Measurements from ENCODE around the gene PPP1CB. TPM values are rescaled to one million over a fixed set of nuclear protein-coding genes. Genes with fewer than 3 reads are reported as not detected.
"Not testable (repeated sequence)": the region's sequence is repeated elsewhere in the genome, so short reads cannot be mapped to it uniquely, and the experiment has no call there.

Gene PPP1CB
- polyA plus RNA-seq, 1 donor, result 178 TPM

DNA sequence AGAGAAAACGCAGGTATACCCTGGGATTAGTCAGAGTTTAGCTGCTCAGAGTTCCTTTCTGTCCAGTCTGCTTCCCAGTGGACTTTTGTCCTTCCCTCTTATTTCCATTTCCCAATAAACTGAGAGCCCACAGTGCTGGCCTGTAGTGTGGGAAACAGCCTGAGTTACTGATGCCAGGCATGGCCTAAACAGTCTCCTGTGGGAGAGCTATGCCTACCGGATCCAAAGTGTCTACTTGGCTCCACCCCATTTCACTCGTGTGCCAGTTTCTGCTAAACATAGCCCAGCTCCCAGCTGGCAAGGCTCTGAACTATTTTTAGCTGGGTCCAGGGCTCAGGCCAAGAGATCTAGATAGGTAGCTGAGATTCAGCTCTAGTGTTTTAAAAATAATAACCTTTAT is 15.6 kb upstream of the PPP1CB start:
- Histone ChIP-seq H3K4me1 (ENCODE audit: control insufficient read depth, insufficient read depth, low read length) (no peaks in the 10 kb centered on the region), H3K27ac (ENCODE audit: low read length) (no peak overlapping the region), H3K27me3 (ENCODE audit: control insufficient read depth, insufficient read depth, low read length) (no peaks in the 10 kb centered on the region), H3K4me3 (ENCODE audit: low read length) (no peak overlapping the region), H3K9me3 (ENCODE audit: control insufficient read depth, low read depth, low read length) (peaks cover 12% of the 10 kb centered on the region), H3K36me3 (ENCODE audit: control insufficient read depth, insufficient read depth, low read length) (no peaks in the 10 kb centered on the region)
- DNase-seq, result peak in 1 of 2 donors; percentile 11
- WGBS (ENCODE audit: insufficient coverage, low lambda C conversion rate), result no CpG with 5 or more reads among the region's 3 CpGs

DNA sequence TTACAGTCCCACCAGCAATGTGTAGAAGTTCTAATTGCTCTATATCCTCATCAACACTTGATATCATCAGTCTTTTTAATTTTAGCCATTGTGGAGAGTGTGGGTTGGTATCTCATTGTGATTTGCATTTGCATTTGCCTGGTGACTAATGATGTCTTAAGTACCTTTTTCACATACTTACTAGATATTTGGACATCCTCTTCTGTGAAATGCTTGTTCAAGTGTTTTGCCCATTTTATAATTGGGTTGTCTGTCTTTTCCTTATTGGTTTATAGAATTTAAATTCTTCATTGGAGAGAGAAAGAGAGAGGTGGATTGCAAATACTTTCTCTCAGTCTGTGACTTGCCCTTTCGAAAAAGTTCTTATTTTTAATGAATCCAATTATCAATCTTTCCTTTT is 14.0 kb upstream of the PPP1CB start:
- no peak overlapping the region for H3K27ac ChIP-seq (ENCODE audit: low read length)
- H3K27me3 ChIP-seq (ENCODE audit: control insufficient read depth, insufficient read depth, low read length), result no peaks in the 10 kb centered on the region
- peaks cover 12% of the 10 kb centered on the region for H3K9me3 ChIP-seq (ENCODE audit: control insufficient read depth, low read depth, low read length)
- no peak overlapping the region for H3K4me3 ChIP-seq (ENCODE audit: low read length)
- no peaks in the 10 kb centered on the region for H3K4me1 ChIP-seq (ENCODE audit: control insufficient read depth, insufficient read depth, low read length)
- no peaks in the 10 kb centered on the region for H3K36me3 ChIP-seq (ENCODE audit: control insufficient read depth, insufficient read depth, low read length)
- DNase-seq, result no peak
- no CpG with 5 or more reads among the region's 1 CpG for WGBS (ENCODE audit: insufficient coverage, low lambda C conversion rate)

- H3K4me1 ChIP-seq (ENCODE audit: control insufficient read depth, insufficient read depth, low read length); H3K4me3 ChIP-seq (ENCODE audit: low read length); H3K27me3 ChIP-seq (ENCODE audit: control insufficient read depth, insufficient read depth, low read length); H3K27ac ChIP-seq (ENCODE audit: low read length); H3K36me3 ChIP-seq (ENCODE audit: control insufficient read depth, insufficient read depth, low read length); DNase-seq: not testable (repeated sequence)
- WGBS (ENCODE audit: insufficient coverage, low lambda C conversion rate), result no CpG with 5 or more reads among the region's 6 CpGs
- peaks cover 12% of the 10 kb centered on the region for H3K9me3 ChIP-seq (ENCODE audit: control insufficient read depth, low read depth, low read length)
Observed at GRCh38 chr2:28742619-28743018, 9.0 kb upstream of the PPP1CB start.

DNA sequence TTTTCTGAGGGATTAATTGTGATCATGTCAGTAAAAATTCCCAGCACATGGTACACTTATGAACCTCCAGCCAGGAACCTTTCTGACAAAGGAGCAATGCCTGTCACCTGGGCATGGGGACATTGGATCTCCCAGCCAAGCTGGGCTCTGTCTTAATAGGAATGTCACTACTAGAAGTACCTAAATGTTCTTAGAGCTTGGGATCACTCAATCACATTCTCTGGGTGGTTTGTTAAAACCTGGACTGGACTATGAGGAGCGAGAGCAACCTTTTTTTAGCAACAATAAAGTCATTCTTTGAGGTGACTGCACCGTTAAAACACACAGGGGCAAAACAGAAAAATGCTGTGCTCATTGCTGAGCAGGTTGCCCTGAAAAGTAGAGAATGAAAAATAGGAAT is 6.4 kb upstream of the PPP1CB start:
- H3K9me3 ChIP-seq (ENCODE audit: control insufficient read depth, low read depth, low read length), result no peaks in the 10 kb centered on the region
- no peak for DNase-seq
- H3K4me1 ChIP-seq (ENCODE audit: control insufficient read depth, insufficient read depth, low read length), result peaks cover 21% of the 10 kb centered on the region
- WGBS (ENCODE audit: insufficient coverage, low lambda C conversion rate), result no CpG with 5 or more reads among the region's 2 CpGs
- H3K27me3 ChIP-seq (ENCODE audit: control insufficient read depth, insufficient read depth, low read length), result no peaks in the 10 kb centered on the region
- H3K4me3 ChIP-seq (ENCODE audit: low read length), result no peak overlapping the region
- no peaks in the 10 kb centered on the region for H3K36me3 ChIP-seq (ENCODE audit: control insufficient read depth, insufficient read depth, low read length)
- H3K27ac ChIP-seq (ENCODE audit: low read length), result no peak overlapping the region

DNA sequence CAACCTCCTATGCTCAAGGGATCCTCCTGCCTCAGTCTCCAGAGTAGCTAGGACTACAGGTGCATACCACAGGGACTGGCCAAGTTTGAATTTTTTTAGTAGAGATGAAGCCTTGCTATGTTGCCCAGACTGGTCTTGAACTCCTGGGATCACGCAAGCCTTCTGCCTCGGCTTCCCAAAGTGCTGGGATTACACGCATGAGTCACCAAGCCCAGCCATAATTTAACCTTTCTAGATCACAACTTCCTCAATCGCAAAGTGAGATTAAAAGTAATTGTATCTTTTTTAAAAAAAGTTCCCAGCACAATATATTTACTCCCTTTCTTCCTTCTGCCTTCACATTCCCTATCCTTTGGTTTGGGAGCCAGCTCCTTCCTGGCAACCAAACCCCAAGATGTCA is 5.8 kb upstream of the PPP1CB start:
- Histone ChIP-seq H3K4me3 (ENCODE audit: low read length) (no peak overlapping the region), H3K27ac (ENCODE audit: low read length) (no peak overlapping the region), H3K27me3 (ENCODE audit: control insufficient read depth, insufficient read depth, low read length) (no peaks in the 10 kb centered on the region), H3K9me3 (ENCODE audit: control insufficient read depth, low read depth, low read length) (no peaks in the 10 kb centered on the region), H3K36me3 (ENCODE audit: control insufficient read depth, insufficient read depth, low read length) (no peaks in the 10 kb centered on the region), H3K4me1 (ENCODE audit: control insufficient read depth, insufficient read depth, low read length) (peaks cover 27% of the 10 kb centered on the region)
- no peak for DNase-seq
- no CpG with 5 or more reads among the region's 4 CpGs for WGBS (ENCODE audit: insufficient coverage, low lambda C conversion rate)

GRCh38 chr2:28746429-28747111 is 5.1 kb upstream of the PPP1CB start:
- Histone ChIP-seq H3K36me3 (ENCODE audit: control insufficient read depth, insufficient read depth, low read length) (no peaks in the 10 kb centered on the region), H3K9me3 (ENCODE audit: control insufficient read depth, low read depth, low read length) (no peaks in the 10 kb centered on the region), H3K4me1 (ENCODE audit: control insufficient read depth, insufficient read depth, low read length) (peaks cover 27% of the 10 kb centered on the region), H3K27me3 (ENCODE audit: control insufficient read depth, insufficient read depth, low read length) (no peaks in the 10 kb centered on the region), H3K4me3 (ENCODE audit: low read length) (no peak overlapping the region), H3K27ac (ENCODE audit: low read length) (no peak overlapping the region)
- no peak for DNase-seq
- no CpG with 5 or more reads among the region's 3 CpGs for WGBS (ENCODE audit: insufficient coverage, low lambda C conversion rate)

- Histone ChIP-seq H3K27me3 (ENCODE audit: control insufficient read depth, insufficient read depth, low read length) (no peaks in the 10 kb centered on the region), H3K9me3 (ENCODE audit: control insufficient read depth, low read depth, low read length) (no peaks in the 10 kb centered on the region), H3K36me3 (ENCODE audit: control insufficient read depth, insufficient read depth, low read length) (no peaks in the 10 kb centered on the region), H3K27ac (ENCODE audit: low read length) (peak overlapping the region; percentile 96), H3K4me1 (ENCODE audit: control insufficient read depth, insufficient read depth, low read length) (peaks cover 27% of the 10 kb centered on the region), H3K4me3 (ENCODE audit: low read length) (no peak overlapping the region)
- no CpG with 5 or more reads among the region's 1 CpG for WGBS (ENCODE audit: insufficient coverage, low lambda C conversion rate)
- DNase-seq, result peak in 1 of 2 donors; percentile 64
Observed at GRCh38 chr2:28747714-28748113, 3.9 kb upstream of the PPP1CB start.

DNA sequence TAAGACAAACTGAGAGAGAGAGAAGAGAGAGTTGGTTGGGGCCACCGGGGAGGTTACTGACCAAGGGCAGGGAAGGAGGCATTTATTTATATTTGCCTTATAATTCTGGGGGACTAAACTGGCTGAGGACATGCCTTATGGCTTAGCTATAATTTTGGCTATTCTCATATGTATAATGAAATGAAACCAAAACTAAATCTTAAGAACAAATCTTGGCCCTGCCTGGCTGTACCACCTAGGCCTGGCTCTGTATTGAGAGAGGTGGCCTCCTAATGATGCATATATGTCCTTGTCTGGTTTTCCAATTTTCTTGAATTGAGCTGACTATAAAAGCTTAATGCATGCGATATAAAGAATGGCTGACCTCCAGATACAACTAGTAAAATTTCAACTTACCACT is 3.5 kb upstream of the PPP1CB start:
- no peaks in the 10 kb centered on the region for H3K27me3 ChIP-seq (ENCODE audit: control insufficient read depth, insufficient read depth, low read length)
- H3K27ac ChIP-seq (ENCODE audit: low read length), result peak overlapping the region; percentile 96
- no peak for DNase-seq
- no peak overlapping the region for H3K4me3 ChIP-seq (ENCODE audit: low read length)
- no CpG with 5 or more reads among the region's 2 CpGs for WGBS (ENCODE audit: insufficient coverage, low lambda C conversion rate)
- H3K4me1 ChIP-seq (ENCODE audit: control insufficient read depth, insufficient read depth, low read length), result peaks cover 27% of the 10 kb centered on the region
- H3K36me3 ChIP-seq (ENCODE audit: control insufficient read depth, insufficient read depth, low read length), result no peaks in the 10 kb centered on the region
- H3K9me3 ChIP-seq (ENCODE audit: control insufficient read depth, low read depth, low read length), result no peaks in the 10 kb centered on the region

DNA sequence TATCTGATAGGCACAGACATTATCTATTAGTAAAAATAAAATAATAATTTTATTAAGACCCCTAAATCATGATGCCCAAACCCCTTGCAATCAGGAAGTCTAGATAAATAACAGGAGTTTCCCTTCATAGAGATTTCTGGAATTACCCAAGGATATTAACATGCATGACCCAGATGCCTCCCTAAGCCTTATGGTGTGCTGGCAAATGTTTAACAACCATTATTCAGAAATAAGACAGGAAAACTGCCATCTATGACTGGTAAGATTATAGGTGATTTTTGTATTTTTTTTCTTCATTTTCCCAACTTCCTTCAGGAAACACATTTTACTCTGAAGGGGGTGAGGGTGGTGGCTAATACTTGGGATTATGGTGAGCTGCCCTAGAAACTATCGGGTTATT is 2.7 kb upstream of the PPP1CB start:
- Histone ChIP-seq H3K36me3 (ENCODE audit: control insufficient read depth, insufficient read depth, low read length) (no peaks in the 10 kb centered on the region), H3K4me3 (ENCODE audit: low read length) (no peak overlapping the region), H3K9me3 (ENCODE audit: control insufficient read depth, low read depth, low read length) (no peaks in the 10 kb centered on the region), H3K27ac (ENCODE audit: low read length) (peak overlapping the region; percentile 96), H3K27me3 (ENCODE audit: control insufficient read depth, insufficient read depth, low read length) (no peaks in the 10 kb centered on the region), H3K4me1 (ENCODE audit: control insufficient read depth, insufficient read depth, low read length) (peaks cover 27% of the 10 kb centered on the region)
- no CpG with 5 or more reads among the region's 1 CpG for WGBS (ENCODE audit: insufficient coverage, low lambda C conversion rate)
- DNase-seq, result peak in 1 of 2 donors; percentile 11

- H3K4me1 ChIP-seq (ENCODE audit: control insufficient read depth, insufficient read depth, low read length), result peaks cover 27% of the 10 kb centered on the region
- no peaks in the 10 kb centered on the region for H3K27me3 ChIP-seq (ENCODE audit: control insufficient read depth, insufficient read depth, low read length)
- no peak overlapping the region for H3K4me3 ChIP-seq (ENCODE audit: low read length)
- DNase-seq, result peak; percentile 36 to 80
- no CpG with 5 or more reads among the region's 6 CpGs for WGBS (ENCODE audit: insufficient coverage, low lambda C conversion rate)
- peak overlapping the region; percentile 96 for H3K27ac ChIP-seq (ENCODE audit: low read length)
- H3K36me3 ChIP-seq (ENCODE audit: control insufficient read depth, insufficient read depth, low read length), result no peaks in the 10 kb centered on the region
- H3K9me3 ChIP-seq (ENCODE audit: control insufficient read depth, low read depth, low read length), result no peaks in the 10 kb centered on the region
Observed at GRCh38 chr2:28749526-28749925, 2.1 kb upstream of the PPP1CB start.
